Activated CD4-positive, alpha-beta T cell treated with anti-CD3 and anti-CD28 coated beads, Interleukin-2, amount 10 ng/mL, durations not matched to agents 7 days and 5 days (primary cell): ENCODE data around the gene AACS. TPM values are rescaled to one million over a fixed set of nuclear protein-coding genes. Genes with fewer than 3 reads are reported as not detected.
"Not testable (repeated sequence)": the region's sequence is repeated elsewhere in the genome, so short reads cannot be mapped to it uniquely, and the experiment has no call there.

Source experiments
- CTCF ChIA-PET: fragments of 350-600 bp; sonication (Branson Sonifier 250); formaldehyde crosslinking; loops from one replicate; lab custom pipeline; 2021; ENCODE audit warnings: antibody characterized with exemption; lab: Charles Lee
- POLR2A ChIA-PET: fragments of 350-600 bp; sonication (Branson Sonifier 250); formaldehyde crosslinking; loops from one replicate; lab custom pipeline; 2021; ENCODE audit warnings: antibody characterized with exemption; lab: Charles Lee
- DNase-seq: peaks from one replicate; pipeline ENCODE4 v3.0.0-alpha.2; 2020
- H3K27ac Mint-ChIP-seq: one replicate; pipeline ENCODE4 v1.8.0; 2021; ENCODE audit warnings: mild to moderate bottlenecking, moderate library complexity, mixed read lengths
- H3K27me3 Mint-ChIP-seq: one replicate; pipeline ENCODE4 v1.8.0; 2021; ENCODE audit warnings: mixed read lengths
- H3K36me3 Mint-ChIP-seq: one replicate; pipeline ENCODE4 v1.8.0; 2021; ENCODE audit warnings: low read depth, mixed read lengths
- H3K4me1 Mint-ChIP-seq: one replicate; pipeline ENCODE4 v1.8.0; 2021; ENCODE audit warnings: mixed read lengths
- H3K4me3 Mint-ChIP-seq: one replicate; pipeline ENCODE4 v1.8.0; 2021; ENCODE audit warnings: mild to moderate bottlenecking, moderate library complexity, mixed read lengths
- H3K9me3 Mint-ChIP-seq: one replicate; pipeline ENCODE4 v1.8.0; 2021; ENCODE audit warnings: mixed read lengths
- total RNA-seq, 2 experiments: library from RNA; stranded (reverse); gene quantifications; one replicate each; pipeline ENCODE4 v1.2.3, GENCODE V29; 2021

AACS gene
- total RNA-seq, 2 experiments from 2014 or later, result 17.8 to 19.1 TPM

GRCh38 chr12:125065919-125066570, 810 bp downstream of the AACS start:
- ChIA-PET POLR2A (no interaction called here), CTCF (interaction anchor here (0.6 kb wide), 1 partner anchor 75 kb away, joined by 3 read pairs; no protein-coding TSS in a partner anchor)
- Mint-ChIP-seq H3K27ac (peak overlapping the region; percentile 80), H3K27me3 (peaks cover 12% of the 10 kb centered on the region), H3K36me3 (no peaks in the 10 kb centered on the region), H3K4me3 (peak overlapping the region; percentile 73), H3K4me1 (peaks cover 17% of the 10 kb centered on the region), H3K9me3 (no peaks in the 10 kb centered on the region)
- DNase-seq, result no peak

- POLR2A ChIA-PET, result no interaction called here
- H3K4me3 Mint-ChIP-seq, result no peak overlapping the region
These were observed 3.2 kb downstream of the AACS start for GRCh38 chr12:125068391-125068790.

GRCh38 chr12:125069616-125070015, 4.4 kb downstream of the AACS start:
- Mint-ChIP-seq H3K4me1 (peaks cover 14% of the 10 kb centered on the region), H3K27ac (no peak overlapping the region), H3K36me3 (peaks cover 2% of the 10 kb centered on the region), H3K9me3 (no peaks in the 10 kb centered on the region), H3K27me3 (peaks cover 1% of the 10 kb centered on the region), H3K4me3 (no peak overlapping the region)
- POLR2A ChIA-PET, result no interaction called here
- CTCF ChIA-PET, result interaction anchor here (0.7 to 1.5 kb wide), 3 partner anchors 16 to 20 kb away, joined by 3 to 4 read pairs (median 3); no protein-coding TSS in a partner anchor
- no peak for DNase-seq

More at GRCh38 chr12:125068391-125068790, 3.2 kb downstream of the AACS start:
- Mint-ChIP-seq H3K9me3 (no peaks in the 10 kb centered on the region), H3K27me3 (peaks cover 6% of the 10 kb centered on the region), H3K27ac (no peak overlapping the region), H3K36me3 (peaks cover 2% of the 10 kb centered on the region), H3K4me1 (peaks cover 17% of the 10 kb centered on the region)
- no peak for DNase-seq
- CTCF ChIA-PET, result interaction anchor here (0.7 to 1.1 kb wide), 2 partner anchors 19 to 232 kb away, joined by 3 to 4 read pairs; no protein-coding TSS in a partner anchor

GRCh38 chr12:125070112-125070511, 4.9 kb downstream of the AACS start:
- POLR2A ChIA-PET, result no interaction called here

GRCh38 chr12:125070661-125071390, 5.6 kb downstream of the AACS start:
- peaks cover 11% of the 10 kb centered on the region for H3K4me1 Mint-ChIP-seq
- CTCF ChIA-PET, result interaction anchor here (1.0 to 1.5 kb wide), 2 partner anchors 20 to 21 kb away, joined by 3 to 4 read pairs; no protein-coding TSS in a partner anchor
- H3K4me3 Mint-ChIP-seq, result no peak overlapping the region

More at GRCh38 chr12:125070112-125070511, 4.9 kb downstream of the AACS start:
- CTCF ChIA-PET, result interaction anchor here (0.7 to 1.5 kb wide), 3 partner anchors 16 to 21 kb away, joined by 3 to 4 read pairs (median 3); no protein-coding TSS in a partner anchor
- Mint-ChIP-seq H3K27ac (no peak overlapping the region), H3K27me3 (no peaks in the 10 kb centered on the region), H3K36me3 (peaks cover 2% of the 10 kb centered on the region), H3K9me3 (no peaks in the 10 kb centered on the region), H3K4me1 (peaks cover 12% of the 10 kb centered on the region), H3K4me3 (no peak overlapping the region)
- DNase-seq, result no peak

GRCh38 chr12:125071456-125071855, 6.2 kb downstream of the AACS start:
- DNase-seq, result no peak

More at GRCh38 chr12:125070661-125071390, 5.6 kb downstream of the AACS start:
- H3K27ac Mint-ChIP-seq, result no peak overlapping the region
- H3K36me3 Mint-ChIP-seq, result peaks cover 2% of the 10 kb centered on the region
- H3K9me3 Mint-ChIP-seq, result no peaks in the 10 kb centered on the region
- DNase-seq, result no peak
- POLR2A ChIA-PET, result no interaction called here
- H3K27me3 Mint-ChIP-seq, result no peaks in the 10 kb centered on the region

GRCh38 chr12:125072496-125072895, 7.3 kb downstream of the AACS start:
- POLR2A ChIA-PET, result no interaction called here
- no peak for DNase-seq
- CTCF ChIA-PET, result no interaction called here
- Mint-ChIP-seq H3K9me3 (no peaks in the 10 kb centered on the region), H3K4me1 (no peaks in the 10 kb centered on the region), H3K4me3 (no peak overlapping the region), H3K27me3 (no peaks in the 10 kb centered on the region), H3K36me3 (peaks cover 2% of the 10 kb centered on the region), H3K27ac (no peak overlapping the region)

More at GRCh38 chr12:125071456-125071855, 6.2 kb downstream of the AACS start:
- H3K27ac Mint-ChIP-seq, result no peak overlapping the region
- no peaks in the 10 kb centered on the region for H3K9me3 Mint-ChIP-seq
- no peaks in the 10 kb centered on the region for H3K27me3 Mint-ChIP-seq
- no peak overlapping the region for H3K4me3 Mint-ChIP-seq
- ChIA-PET CTCF (no interaction called here), POLR2A (no interaction called here)
- peaks cover 2% of the 10 kb centered on the region for H3K36me3 Mint-ChIP-seq
- H3K4me1 Mint-ChIP-seq, result peaks cover 7% of the 10 kb centered on the region

GRCh38 chr12:125074294-125074693, 9.1 kb downstream of the AACS start:
- H3K36me3 Mint-ChIP-seq, H3K27me3 Mint-ChIP-seq, POLR2A ChIA-PET, H3K4me1 Mint-ChIP-seq, CTCF ChIA-PET, DNase-seq, H3K9me3 Mint-ChIP-seq, H3K4me3 Mint-ChIP-seq, H3K27ac Mint-ChIP-seq: not testable (repeated sequence)

GRCh38 chr12:125076103-125076502, 10.9 kb downstream of the AACS start:
- ChIA-PET POLR2A (no interaction called here), CTCF (no interaction called here)
- peaks cover 5% of the 10 kb centered on the region for H3K36me3 Mint-ChIP-seq
- H3K9me3 Mint-ChIP-seq, result no peaks in the 10 kb centered on the region
- no peak overlapping the region for H3K27ac Mint-ChIP-seq
- H3K4me1 Mint-ChIP-seq, result no peaks in the 10 kb centered on the region
- no peak overlapping the region for H3K4me3 Mint-ChIP-seq
- no peaks in the 10 kb centered on the region for H3K27me3 Mint-ChIP-seq
- DNase-seq, result no peak

GRCh38 chr12:125079084-125079483, 13.8 kb downstream of the AACS start:
- DNase-seq, result no peak
- CTCF ChIA-PET, result interaction anchor here (0.7 kb wide), 1 partner anchor 397 kb away, joined by 3 read pairs; no protein-coding TSS in a partner anchor
- H3K36me3 Mint-ChIP-seq, result peaks cover 6% of the 10 kb centered on the region
- no peak overlapping the region for H3K27ac Mint-ChIP-seq
- H3K4me1 Mint-ChIP-seq, result peaks cover 1% of the 10 kb centered on the region
- no peak overlapping the region for H3K4me3 Mint-ChIP-seq
- H3K9me3 Mint-ChIP-seq, result no peaks in the 10 kb centered on the region
- H3K27me3 Mint-ChIP-seq, result no peaks in the 10 kb centered on the region
- POLR2A ChIA-PET, result no interaction called here

GRCh38 chr12:125079648-125080645, 14.7 kb downstream of the AACS start:
- peaks cover 10% of the 10 kb centered on the region for H3K36me3 Mint-ChIP-seq
- no peaks in the 10 kb centered on the region for H3K27me3 Mint-ChIP-seq
- ChIA-PET POLR2A (no interaction called here), CTCF (interaction anchor here (0.7 kb wide), 1 partner anchor 398 kb away, joined by 3 read pairs; no protein-coding TSS in a partner anchor)
- no peak overlapping the region for H3K4me3 Mint-ChIP-seq
- peaks cover 1% of the 10 kb centered on the region for H3K4me1 Mint-ChIP-seq
- H3K9me3 Mint-ChIP-seq, result no peaks in the 10 kb centered on the region
- no peak overlapping the region for H3K27ac Mint-ChIP-seq
- no peak for DNase-seq

- no peaks in the 10 kb centered on the region for H3K9me3 Mint-ChIP-seq
- H3K36me3 Mint-ChIP-seq, result peaks cover 13% of the 10 kb centered on the region
- ChIA-PET CTCF (no interaction called here), POLR2A (no interaction called here)
- no peak for DNase-seq
- peaks cover 1% of the 10 kb centered on the region for H3K4me1 Mint-ChIP-seq
- H3K27ac Mint-ChIP-seq, result no peak overlapping the region
- no peaks in the 10 kb centered on the region for H3K27me3 Mint-ChIP-seq
- H3K4me3 Mint-ChIP-seq, result no peak overlapping the region
These were observed 16.2 kb downstream of the AACS start for GRCh38 chr12:125081427-125081826.
